ENCODE measurements around the gene PCDH1.

Gene PCDH1

DNA sequence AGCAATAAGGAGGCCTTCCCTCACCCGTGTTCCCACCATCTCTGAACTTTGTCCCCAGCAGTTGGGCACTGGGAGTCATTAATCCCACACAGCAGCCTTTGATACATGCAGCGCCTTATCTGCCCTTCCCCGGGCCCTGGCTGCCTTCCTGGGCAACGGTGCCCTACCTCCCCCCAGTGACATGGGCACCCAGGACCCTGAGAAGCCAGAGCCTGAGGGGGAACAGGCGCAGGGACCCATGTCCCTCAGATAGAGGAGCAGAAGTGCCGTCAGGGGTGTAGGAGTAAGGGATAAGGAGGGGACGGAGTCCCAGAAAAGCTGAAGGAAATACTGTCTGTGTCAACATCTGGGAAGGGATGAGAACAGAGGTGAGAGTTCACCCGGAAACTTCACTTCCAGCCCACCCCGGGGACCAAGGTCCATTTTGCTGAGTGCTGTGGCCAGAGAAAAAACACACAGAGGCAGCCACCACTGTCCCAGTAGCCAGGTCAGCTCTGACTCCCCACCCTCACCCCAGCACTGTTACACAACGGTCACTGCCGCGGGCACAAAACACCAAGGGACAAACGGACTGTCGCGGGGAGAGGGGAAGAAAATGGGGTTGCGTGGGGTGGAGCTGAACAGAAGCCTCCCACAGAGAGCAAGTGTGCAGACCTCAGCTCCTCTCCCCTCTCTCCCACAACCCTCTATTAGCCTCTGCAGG, 3.8 kb downstream of the PCDH1 start:
- no peaks in the 10 kb centered on the region for H3K9me3 ChIP-seq
- DNase-seq (ENCODE audit: low spot score in 2 of 2): no peak
- no peak overlapping the region for H3K4me3 ChIP-seq
- peaks cover 12% of the 10 kb centered on the region for H3K4me1 ChIP-seq
- no peaks in the 10 kb centered on the region for H3K27me3 ChIP-seq (ENCODE audit: low read depth)
- no peaks in the 10 kb centered on the region for H3K36me3 ChIP-seq (replicated peaks)
- in situ Hi-C loops (cut with MboI; ENCODE audit: low sequenced_read_pairs): no loop called here

GRCh38 chr5:141873933-141874261, 4.3 kb downstream of the PCDH1 start:
- in situ Hi-C loops (cut with MboI; ENCODE audit: low sequenced_read_pairs): no loop called here
- no peak for DNase-seq (ENCODE audit: low spot score in 2 of 2)
- Histone ChIP-seq H3K9me3 (no peaks in the 10 kb centered on the region), H3K27me3 (ENCODE audit: low read depth) (no peaks in the 10 kb centered on the region), H3K4me1 (peaks cover 12% of the 10 kb centered on the region), H3K36me3 (replicated peaks) (no peaks in the 10 kb centered on the region; the same call in 1 of the 2 replicates), H3K4me3 (no peak overlapping the region)

- Histone ChIP-seq H3K4me1 (peaks cover 9% of the 10 kb centered on the region), H3K4me3 (no peak overlapping the region), H3K9me3 (no peaks in the 10 kb centered on the region), H3K27me3 (ENCODE audit: low read depth) (no peaks in the 10 kb centered on the region), H3K36me3 (replicated peaks) (peaks cover 5% of the 10 kb centered on the region)
- peak; percentile 60 to 86 for DNase-seq (ENCODE audit: low spot score in 2 of 2)
- in situ Hi-C loops (cut with MboI; ENCODE audit: low sequenced_read_pairs): no loop called here
These were observed 5.5 kb downstream of the PCDH1 start for GRCh38 chr5:141872496-141873356.

DNA sequence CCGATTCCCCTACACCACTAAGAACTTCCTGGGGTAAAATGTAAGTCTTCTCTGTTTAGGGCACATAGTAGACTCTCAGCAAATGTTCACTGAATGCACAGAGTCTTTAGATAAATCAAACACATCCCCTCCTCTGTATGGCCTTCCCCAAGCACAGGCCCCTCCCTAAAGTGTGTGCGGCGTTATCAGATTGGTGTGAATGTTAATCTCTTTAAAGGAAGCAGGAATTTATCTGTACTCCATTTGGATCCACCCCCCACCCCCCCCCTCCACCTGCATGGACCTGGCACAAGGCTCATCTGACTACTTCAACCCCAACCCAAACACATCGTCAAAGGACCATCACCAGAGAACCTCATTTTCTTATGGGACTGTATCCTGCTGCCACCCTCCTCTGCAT, 6.3 kb downstream of the PCDH1 start:
- in situ Hi-C loops (cut with MboI; ENCODE audit: low sequenced_read_pairs): no loop called here
- peaks cover 8% of the 10 kb centered on the region for H3K36me3 ChIP-seq (replicated peaks)
- DNase-seq (ENCODE audit: low spot score in 2 of 2): no peak
- no peaks in the 10 kb centered on the region for H3K27me3 ChIP-seq (ENCODE audit: low read depth)
- peaks cover 9% of the 10 kb centered on the region for H3K4me1 ChIP-seq
- no peaks in the 10 kb centered on the region for H3K9me3 ChIP-seq
- H3K4me3 ChIP-seq: no peak overlapping the region

- peaks cover 9% of the 10 kb centered on the region for H3K36me3 ChIP-seq (replicated peaks)
- no peaks in the 10 kb centered on the region for H3K9me3 ChIP-seq
- H3K4me1 ChIP-seq: peaks cover 9% of the 10 kb centered on the region
- in situ Hi-C loops (cut with MboI; ENCODE audit: low sequenced_read_pairs): no loop called here
- no peak overlapping the region for H3K4me3 ChIP-seq
- no peaks in the 10 kb centered on the region for H3K27me3 ChIP-seq (ENCODE audit: low read depth)
- no peak for DNase-seq (ENCODE audit: low spot score in 2 of 2)
These were observed 7.3 kb downstream of the PCDH1 start for GRCh38 chr5:141870871-141871270.

DNA sequence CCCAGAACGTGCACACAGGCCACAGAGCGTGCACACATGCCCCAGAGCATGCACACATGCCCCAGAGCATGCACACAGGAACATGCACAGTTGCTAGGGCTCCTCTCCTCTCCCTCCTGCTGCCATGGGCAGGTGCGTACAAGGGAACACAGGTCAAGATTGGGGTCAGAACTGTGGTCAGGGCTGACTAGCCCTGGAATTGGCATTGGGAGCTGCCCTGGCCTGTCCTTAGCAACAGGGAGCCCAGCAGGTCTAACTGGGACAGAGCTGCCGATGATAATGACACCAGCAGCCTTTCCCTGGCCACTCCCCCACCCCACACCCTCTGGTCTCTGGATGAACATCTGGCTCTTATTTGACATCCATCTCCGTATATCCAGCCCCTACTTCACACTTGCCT, 8.0 kb downstream of the PCDH1 start:
- in situ Hi-C loops (cut with MboI; ENCODE audit: low sequenced_read_pairs): no loop called here
- no peak for DNase-seq (ENCODE audit: low spot score in 2 of 2)
- Histone ChIP-seq H3K9me3 (no peaks in the 10 kb centered on the region), H3K36me3 (replicated peaks) (peaks cover 9% of the 10 kb centered on the region), H3K4me3 (no peak overlapping the region), H3K4me1 (peaks cover 9% of the 10 kb centered on the region), H3K27me3 (ENCODE audit: low read depth) (no peaks in the 10 kb centered on the region)

DNA sequence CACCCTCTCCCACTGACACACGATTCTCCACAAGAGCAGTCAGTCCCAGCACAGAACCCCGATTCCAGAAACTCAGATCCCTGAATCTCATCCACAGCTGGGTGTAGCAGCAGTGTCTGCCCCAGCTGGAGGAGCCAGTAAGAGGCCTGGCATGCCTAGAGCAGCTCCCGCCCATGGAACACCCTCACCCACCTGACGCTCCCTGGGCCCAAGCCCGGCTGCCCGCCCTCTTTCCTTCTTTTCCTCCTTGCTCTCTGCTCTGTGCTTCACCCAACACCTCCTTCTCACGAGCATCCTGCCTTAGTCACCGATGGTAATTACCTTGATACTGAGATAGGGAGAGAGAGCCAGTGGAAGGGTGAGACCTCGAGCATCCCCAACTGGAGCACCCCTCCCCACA, 8.7 kb downstream of the PCDH1 start:
- H3K9me3 ChIP-seq: no peaks in the 10 kb centered on the region
- in situ Hi-C loops (cut with MboI; ENCODE audit: low sequenced_read_pairs): no loop called here
- peaks cover 9% of the 10 kb centered on the region for H3K4me1 ChIP-seq
- peaks cover 16% of the 10 kb centered on the region for H3K36me3 ChIP-seq (replicated peaks)
- no peak overlapping the region for H3K4me3 ChIP-seq
- H3K27me3 ChIP-seq (ENCODE audit: low read depth): no peaks in the 10 kb centered on the region
- DNase-seq (ENCODE audit: low spot score in 2 of 2): no peak

DNA sequence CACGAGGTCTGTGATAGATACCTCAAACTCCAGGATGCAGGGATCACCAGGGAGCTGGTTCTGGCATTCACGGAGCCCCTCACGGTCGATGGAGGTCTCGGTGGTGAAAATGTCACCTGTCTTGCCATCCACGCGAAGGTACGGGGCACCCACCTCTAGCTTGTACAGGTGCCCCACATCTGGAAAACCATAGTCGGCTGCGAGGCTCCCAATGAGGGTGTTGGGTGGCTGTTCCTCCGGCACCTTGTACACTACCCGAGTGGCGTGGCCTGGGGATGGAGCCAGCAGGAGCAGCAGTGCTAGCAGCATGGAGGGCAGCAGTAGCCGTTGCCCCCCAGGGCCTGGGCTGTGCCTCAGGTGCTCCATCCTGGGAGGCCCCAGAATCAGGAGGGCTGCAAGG, 9.2 kb downstream of the PCDH1 start:
- Histone ChIP-seq H3K4me1 (peaks cover 9% of the 10 kb centered on the region), H3K36me3 (replicated peaks) (peaks cover 21% of the 10 kb centered on the region), H3K9me3 (no peaks in the 10 kb centered on the region), H3K27me3 (ENCODE audit: low read depth) (no peaks in the 10 kb centered on the region), H3K4me3 (no peak overlapping the region)
- in situ Hi-C loops (cut with MboI; ENCODE audit: low sequenced_read_pairs): no loop called here
- DNase-seq (ENCODE audit: low spot score in 2 of 2): no peak

GRCh38 chr5:141868541-141868940, 9.7 kb downstream of the PCDH1 start:
- H3K4me3 ChIP-seq: no peak overlapping the region
- DNase-seq (ENCODE audit: low spot score in 2 of 2): no peak
- H3K4me1 ChIP-seq: peaks cover 9% of the 10 kb centered on the region
- no peaks in the 10 kb centered on the region for H3K9me3 ChIP-seq
- in situ Hi-C loops (cut with MboI; ENCODE audit: low sequenced_read_pairs): no loop called here
- peaks cover 25% of the 10 kb centered on the region for H3K36me3 ChIP-seq (replicated peaks)
- no peaks in the 10 kb centered on the region for H3K27me3 ChIP-seq (ENCODE audit: low read depth)

DNA sequence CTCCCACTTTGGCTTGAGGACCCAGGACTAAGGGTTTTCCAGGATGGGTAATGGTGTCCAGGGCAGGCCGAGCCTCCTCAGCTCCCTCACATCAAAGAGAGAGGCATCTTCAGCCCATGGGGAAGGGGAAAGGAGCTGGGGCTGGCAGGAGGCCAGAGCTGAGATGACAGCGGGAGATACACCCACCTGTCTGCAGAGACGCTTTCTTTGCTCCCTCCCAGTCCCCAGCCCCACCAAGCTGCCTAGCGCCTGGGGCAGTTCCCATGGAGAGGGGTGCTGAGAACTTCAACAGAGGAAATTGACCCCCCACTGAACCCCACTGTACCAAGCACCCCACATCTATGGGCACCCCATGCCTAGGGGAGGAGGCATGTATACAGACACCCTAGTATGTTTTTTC, 10.6 kb downstream of the PCDH1 start:
- H3K36me3 ChIP-seq (replicated peaks): peaks cover 26% of the 10 kb centered on the region
- in situ Hi-C loops (cut with MboI; ENCODE audit: low sequenced_read_pairs): no loop called here

DNA sequence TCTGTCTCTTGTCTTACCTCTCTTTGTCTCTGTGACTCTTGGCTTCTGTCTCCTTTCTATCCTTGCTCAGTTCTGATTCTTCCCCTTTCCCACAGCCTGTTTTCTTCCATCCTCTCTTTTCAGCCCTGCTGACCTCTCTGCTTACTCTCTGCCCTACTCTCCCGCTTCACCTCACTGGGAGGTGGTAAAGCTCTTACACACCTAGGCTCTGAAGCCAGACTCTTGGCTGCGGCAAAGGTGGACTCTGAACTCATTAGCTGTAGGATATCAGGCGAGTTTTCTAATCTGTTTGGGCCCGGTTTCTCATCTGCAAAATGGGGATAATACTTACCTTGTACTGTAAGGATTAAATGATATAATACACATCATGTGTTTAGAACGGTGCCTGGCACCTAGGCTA, 11.1 kb downstream of the PCDH1 start:
- no peaks in the 10 kb centered on the region for H3K27me3 ChIP-seq (ENCODE audit: low read depth)
- H3K4me1 ChIP-seq: peaks cover under 1% of the 10 kb centered on the region; the same call in 1 of the 2 replicates
- H3K36me3 ChIP-seq (replicated peaks): peaks cover 26% of the 10 kb centered on the region
- DNase-seq (ENCODE audit: low spot score in 2 of 2): no peak
- H3K9me3 ChIP-seq: no peaks in the 10 kb centered on the region
- no peak overlapping the region for H3K4me3 ChIP-seq
- in situ Hi-C loops (cut with MboI; ENCODE audit: low sequenced_read_pairs): no loop called here

More for the DNA sequence above, 10.6 kb downstream of the PCDH1 start:
- Histone ChIP-seq H3K27me3 (ENCODE audit: low read depth) (no peaks in the 10 kb centered on the region), H3K4me3 (no peak overlapping the region), H3K9me3 (no peaks in the 10 kb centered on the region), H3K4me1 (peaks cover 6% of the 10 kb centered on the region)
- no peak for DNase-seq (ENCODE audit: low spot score in 2 of 2)

- no peak for DNase-seq (ENCODE audit: low spot score in 2 of 2)
- in situ Hi-C loops (cut with MboI; ENCODE audit: low sequenced_read_pairs): no loop called here
- H3K27me3 ChIP-seq (ENCODE audit: low read depth): no peaks in the 10 kb centered on the region
- no peaks in the 10 kb centered on the region for H3K9me3 ChIP-seq
- no peaks in the 10 kb centered on the region for H3K4me1 ChIP-seq
- no peak overlapping the region for H3K4me3 ChIP-seq
- H3K36me3 ChIP-seq (replicated peaks): peaks cover 26% of the 10 kb centered on the region
These were observed 12.1 kb downstream of the PCDH1 start for GRCh38 chr5:141866096-141866495.

GRCh38 chr5:141865406-141865805, 12.8 kb downstream of the PCDH1 start:
- in situ Hi-C loops (cut with MboI; ENCODE audit: low sequenced_read_pairs): no loop called here
- DNase-seq (ENCODE audit: low spot score in 2 of 2): no peak
- Histone ChIP-seq H3K27me3 (ENCODE audit: low read depth) (no peaks in the 10 kb centered on the region), H3K4me3 (no peak overlapping the region), H3K9me3 (no peaks in the 10 kb centered on the region), H3K36me3 (replicated peaks) (peaks cover 26% of the 10 kb centered on the region), H3K4me1 (no peaks in the 10 kb centered on the region)
